Activated T-helper 2 cell treated with anti-CD3 and anti-CD28 coated beads, Interferon-gamma antibody, Interleukin-2, Interleukin-4, amounts not matched to agents 10 μg/mL and 5 μg/mL and 100 μg/mL, durations not matched to agents 14 hours and 24 hours and 36 hours (primary cell): Measurements from ENCODE around the gene RAB44. TPM values are rescaled to one million over a fixed set of nuclear protein-coding genes. Genes with fewer than 3 reads are reported as not detected.

Source experiments
- DNase-seq: peaks from one replicate; pipeline ENCODE4 v3.0.0; 2021; ENCODE audit warnings: low spot score
- H3K27ac Mint-ChIP-seq: one replicate; pipeline ENCODE4 v1.8.0; 2021; ENCODE audit warnings: mixed read lengths
- H3K27me3 Mint-ChIP-seq: one replicate; pipeline ENCODE4 v1.8.0; 2021; ENCODE audit warnings: low read depth, mixed read lengths
- H3K36me3 Mint-ChIP-seq: one replicate; pipeline ENCODE4 v1.8.0; 2021; ENCODE audit warnings: low read depth, mixed read lengths
- H3K4me1 Mint-ChIP-seq: one replicate; pipeline ENCODE4 v1.8.0; 2021; ENCODE audit warnings: low read depth, mixed read lengths
- H3K4me3 Mint-ChIP-seq: one replicate; pipeline ENCODE4 v1.8.0; 2021; ENCODE audit warnings: low read depth, mild to moderate bottlenecking, moderate library complexity, mixed read lengths
- H3K9me3 Mint-ChIP-seq: one replicate; pipeline ENCODE4 v1.8.0; 2021; ENCODE audit warnings: mixed read lengths
- intact Hi-C: fragments of 100-400 bp; cut with micrococcal nuclease; formaldehyde crosslinking; loops from one replicate; pipeline ENCODE4 v1.15.1; 2023
- total RNA-seq: library from RNA; stranded (reverse); gene quantifications from 2 replicates; pipeline ENCODE4 v1.2.3, GENCODE V29; 2022

RAB44 gene
- total RNA-seq, 1 donor from 2014 or later: not detected

DNA sequence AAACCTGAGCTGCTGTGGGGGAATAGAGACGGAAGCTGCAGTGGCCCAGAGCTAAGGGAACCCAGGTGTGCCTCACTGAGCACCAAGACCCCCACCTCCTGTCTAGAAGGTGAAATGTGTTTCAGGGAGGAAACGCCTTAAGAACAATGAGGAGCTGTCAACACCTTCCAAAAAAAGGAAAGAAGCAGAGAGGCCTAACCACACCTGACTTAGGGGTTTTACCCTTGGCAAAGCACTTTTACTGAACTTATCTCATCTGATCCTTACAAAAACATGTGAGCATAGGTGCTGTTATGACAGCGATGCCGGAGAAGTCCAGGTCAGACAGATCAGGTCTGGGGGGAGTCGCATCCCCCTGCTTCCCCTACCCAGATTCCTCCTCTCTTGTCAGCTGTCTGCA, 35.2 kb upstream of the RAB44 start:
- DNase-seq: no peak
- Mint-ChIP-seq H3K27ac (no peak overlapping the region), H3K27me3 (peaks cover 22% of the 10 kb centered on the region), H3K9me3 (no peaks in the 10 kb centered on the region), H3K4me1 (peaks cover 5% of the 10 kb centered on the region), H3K4me3 (no peak overlapping the region), H3K36me3 (no peaks in the 10 kb centered on the region)
- intact Hi-C loops: no loop called here

DNA sequence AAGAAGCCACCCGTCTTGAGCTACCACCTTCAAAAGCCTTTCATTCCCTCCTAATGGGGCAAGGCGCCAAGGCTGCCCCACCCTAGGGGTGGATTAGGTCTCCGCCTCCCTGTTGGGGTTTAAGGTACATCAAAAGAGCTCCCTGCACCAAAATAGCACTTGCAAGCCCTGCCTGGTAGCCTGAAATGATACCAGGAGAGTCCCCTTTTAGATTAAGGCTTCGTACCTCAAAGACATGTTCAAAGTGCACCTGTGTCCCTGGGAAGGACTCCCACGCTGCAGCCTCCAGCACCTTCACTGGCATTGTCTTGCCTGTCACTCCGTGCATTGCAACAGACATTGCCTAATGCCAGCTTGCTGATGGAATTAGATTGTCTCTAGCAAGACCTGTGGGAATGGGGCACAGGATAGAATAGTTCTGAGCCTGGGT, 34.8 kb upstream of the RAB44 start:
- no peaks in the 10 kb centered on the region for H3K9me3 Mint-ChIP-seq
- peaks cover 5% of the 10 kb centered on the region for H3K4me1 Mint-ChIP-seq
- no peak for DNase-seq
- H3K27me3 Mint-ChIP-seq: peaks cover 18% of the 10 kb centered on the region
- H3K27ac Mint-ChIP-seq: no peak overlapping the region
- no peak overlapping the region for H3K4me3 Mint-ChIP-seq
- intact Hi-C loops: no loop called here
- no peaks in the 10 kb centered on the region for H3K36me3 Mint-ChIP-seq

DNA sequence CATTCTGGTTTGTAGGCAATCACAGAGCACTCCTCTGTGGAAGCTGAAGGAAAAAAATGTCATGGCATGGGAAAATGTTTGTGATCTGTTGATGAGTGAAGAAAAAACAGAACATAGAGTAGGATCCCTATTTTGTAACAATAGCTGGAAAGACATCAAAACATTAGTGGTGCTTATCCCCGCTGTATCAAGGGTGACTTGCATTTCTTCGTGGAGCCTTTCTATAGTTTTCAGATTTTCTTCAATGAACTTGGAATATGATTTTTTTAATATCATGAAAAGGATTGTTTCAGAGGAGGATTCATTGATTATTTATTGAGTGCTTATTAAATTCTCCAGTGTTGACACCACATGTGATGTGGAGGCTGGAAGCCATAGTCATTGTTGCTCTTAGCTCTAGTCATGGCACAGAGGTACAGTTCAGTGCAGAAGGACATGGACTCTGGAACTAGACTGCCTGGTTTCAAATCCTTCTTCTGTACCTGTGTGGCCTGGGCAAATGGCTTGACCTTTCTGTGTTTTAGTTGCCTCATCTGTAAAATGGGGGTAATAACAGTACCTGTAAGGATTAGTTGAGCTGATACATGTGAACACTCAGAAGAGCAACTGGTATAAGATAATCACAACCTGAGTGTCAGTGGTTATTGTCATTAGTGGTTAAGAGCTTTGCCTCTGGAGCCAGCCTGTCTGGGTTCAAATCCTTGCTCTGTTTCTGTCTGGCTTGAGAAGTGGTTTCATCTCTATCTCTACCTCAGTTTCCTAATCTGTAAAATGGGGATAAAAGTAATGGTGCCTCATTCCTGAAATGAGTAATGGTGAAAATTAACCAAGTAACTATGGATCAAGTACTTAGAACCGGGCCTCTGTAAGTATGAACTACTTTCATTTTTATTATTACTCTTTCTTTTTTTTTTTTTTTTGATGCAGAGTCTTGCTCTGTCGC, 33.9 kb upstream of the RAB44 start:
- Mint-ChIP-seq H3K36me3 (no peaks in the 10 kb centered on the region), H3K9me3 (no peaks in the 10 kb centered on the region), H3K4me1 (peaks cover 5% of the 10 kb centered on the region), H3K4me3 (no peak overlapping the region), H3K27ac (no peak overlapping the region), H3K27me3 (peaks cover 13% of the 10 kb centered on the region)
- DNase-seq: no peak
- intact Hi-C loops: no loop called here

GRCh38 chr6:36665180-36665579, 32.4 kb upstream of the RAB44 start:
- peaks cover under 1% of the 10 kb centered on the region for H3K27me3 Mint-ChIP-seq
- no peak overlapping the region for H3K4me3 Mint-ChIP-seq
- no peak overlapping the region for H3K27ac Mint-ChIP-seq
- H3K4me1 Mint-ChIP-seq: peaks cover 5% of the 10 kb centered on the region
- no peak for DNase-seq
- no peaks in the 10 kb centered on the region for H3K9me3 Mint-ChIP-seq
- intact Hi-C loops: no loop called here
- H3K36me3 Mint-ChIP-seq: no peaks in the 10 kb centered on the region

GRCh38 chr6:36666287-36666686, 31.3 kb upstream of the RAB44 start:
- H3K4me3 Mint-ChIP-seq: no peak overlapping the region
- H3K27me3 Mint-ChIP-seq: no peaks in the 10 kb centered on the region
- H3K36me3 Mint-ChIP-seq: no peaks in the 10 kb centered on the region
- H3K27ac Mint-ChIP-seq: no peak overlapping the region
- intact Hi-C loops: no loop called here
- no peaks in the 10 kb centered on the region for H3K9me3 Mint-ChIP-seq
- DNase-seq: no peak
- peaks cover 5% of the 10 kb centered on the region for H3K4me1 Mint-ChIP-seq

DNA sequence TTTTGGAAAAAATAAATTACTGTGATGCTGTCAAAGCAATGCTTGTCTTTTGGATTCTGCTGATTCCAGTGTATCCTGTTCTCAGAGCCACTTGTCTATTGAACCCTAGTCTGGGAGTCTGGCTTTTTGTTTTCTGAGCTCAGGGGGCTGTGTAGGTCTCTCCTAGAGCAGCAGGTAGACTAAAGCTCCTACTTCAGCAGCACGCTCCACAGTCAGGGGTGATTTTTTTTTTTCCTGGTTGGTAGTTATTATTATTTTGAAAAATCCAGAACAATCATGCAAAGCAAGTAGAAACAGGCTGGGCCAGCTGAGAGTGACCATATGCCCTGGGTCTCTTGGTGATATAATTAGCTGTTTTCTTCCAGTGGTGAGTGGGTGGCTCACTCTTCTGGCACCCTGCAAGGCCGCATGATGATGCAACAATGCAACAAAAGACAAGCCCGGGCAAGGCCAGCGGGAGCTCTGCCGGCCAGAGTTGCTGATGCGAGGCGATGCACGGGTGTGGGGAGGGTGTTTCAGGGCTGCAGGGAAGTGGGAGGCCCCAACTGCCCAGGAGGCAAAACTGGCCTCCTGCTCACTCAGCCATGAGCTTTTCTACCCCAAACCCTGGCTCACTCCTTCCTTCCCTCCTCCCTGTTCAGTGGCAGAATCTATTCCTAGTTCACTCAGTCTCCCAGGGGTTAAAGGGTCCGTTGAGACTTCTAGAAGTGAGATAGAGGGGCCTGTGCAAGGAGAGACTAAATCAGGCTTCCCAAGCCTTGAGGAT, 30.6 kb upstream of the RAB44 start:
- Mint-ChIP-seq H3K36me3 (no peaks in the 10 kb centered on the region), H3K9me3 (no peaks in the 10 kb centered on the region), H3K4me1 (peaks cover 5% of the 10 kb centered on the region), H3K27ac (no peak overlapping the region), H3K4me3 (no peak overlapping the region), H3K27me3 (no peaks in the 10 kb centered on the region)
- intact Hi-C loops: no loop called here
- no peak for DNase-seq

DNA sequence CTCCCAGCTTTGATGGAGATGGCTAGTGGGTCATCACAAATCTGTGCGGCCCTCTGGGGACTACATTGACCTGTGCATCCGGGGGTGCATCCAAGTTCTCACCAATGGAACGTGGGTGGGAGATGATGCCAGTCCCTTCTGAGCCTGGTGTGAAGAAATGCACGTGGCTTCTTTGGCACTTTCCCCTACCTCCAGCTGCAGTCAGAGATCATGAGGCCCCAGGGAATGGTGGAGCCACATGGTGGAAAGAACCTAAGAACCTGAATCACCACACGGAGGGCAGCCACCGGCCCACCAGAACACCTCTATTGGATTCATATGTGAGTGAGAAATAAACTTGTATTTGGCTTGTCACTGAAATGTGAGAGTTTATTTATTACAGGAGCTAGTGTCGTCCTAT, 29.0 kb upstream of the RAB44 start:
- Mint-ChIP-seq H3K9me3 (no peaks in the 10 kb centered on the region), H3K27ac (no peak overlapping the region), H3K4me3 (no peak overlapping the region), H3K36me3 (no peaks in the 10 kb centered on the region), H3K27me3 (no peaks in the 10 kb centered on the region), H3K4me1 (peaks cover 1% of the 10 kb centered on the region)
- intact Hi-C loops: no loop called here
- DNase-seq: no peak

GRCh38 chr6:36669002-36669401, 28.6 kb upstream of the RAB44 start:
- Mint-ChIP-seq H3K4me1 (peaks cover 1% of the 10 kb centered on the region), H3K27me3 (no peaks in the 10 kb centered on the region)

DNA sequence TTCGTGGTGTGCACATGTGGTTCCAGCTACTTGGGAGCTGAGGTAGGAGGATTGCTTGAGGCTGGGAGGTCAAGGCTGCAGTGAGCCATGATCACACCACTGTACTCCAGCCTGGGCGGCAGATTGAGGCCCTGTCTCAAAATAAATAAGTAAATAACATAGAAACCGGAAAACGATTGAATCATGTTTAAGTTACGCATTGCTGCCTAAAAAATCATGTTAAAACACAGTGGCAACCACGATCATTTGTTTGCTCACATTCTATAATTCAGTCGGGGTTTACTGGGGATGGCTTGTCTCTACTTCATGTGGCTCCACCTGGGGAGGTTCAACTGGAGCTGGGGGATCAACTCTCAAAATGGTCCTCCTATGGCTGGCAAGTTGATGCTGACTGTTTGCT, 27.4 kb upstream of the RAB44 start:
- H3K4me3 Mint-ChIP-seq: no peak overlapping the region
- H3K9me3 Mint-ChIP-seq: no peaks in the 10 kb centered on the region
- H3K27me3 Mint-ChIP-seq: no peaks in the 10 kb centered on the region
- no peak overlapping the region for H3K27ac Mint-ChIP-seq
- H3K36me3 Mint-ChIP-seq: no peaks in the 10 kb centered on the region
- intact Hi-C loops: no loop called here
- peaks cover 2% of the 10 kb centered on the region for H3K4me1 Mint-ChIP-seq
- no peak for DNase-seq

More at GRCh38 chr6:36669002-36669401, 28.6 kb upstream of the RAB44 start:
- Mint-ChIP-seq H3K36me3 (no peaks in the 10 kb centered on the region), H3K9me3 (no peaks in the 10 kb centered on the region), H3K27ac (no peak overlapping the region), H3K4me3 (no peak overlapping the region)
- intact Hi-C loops: no loop called here
- DNase-seq: no peak

DNA sequence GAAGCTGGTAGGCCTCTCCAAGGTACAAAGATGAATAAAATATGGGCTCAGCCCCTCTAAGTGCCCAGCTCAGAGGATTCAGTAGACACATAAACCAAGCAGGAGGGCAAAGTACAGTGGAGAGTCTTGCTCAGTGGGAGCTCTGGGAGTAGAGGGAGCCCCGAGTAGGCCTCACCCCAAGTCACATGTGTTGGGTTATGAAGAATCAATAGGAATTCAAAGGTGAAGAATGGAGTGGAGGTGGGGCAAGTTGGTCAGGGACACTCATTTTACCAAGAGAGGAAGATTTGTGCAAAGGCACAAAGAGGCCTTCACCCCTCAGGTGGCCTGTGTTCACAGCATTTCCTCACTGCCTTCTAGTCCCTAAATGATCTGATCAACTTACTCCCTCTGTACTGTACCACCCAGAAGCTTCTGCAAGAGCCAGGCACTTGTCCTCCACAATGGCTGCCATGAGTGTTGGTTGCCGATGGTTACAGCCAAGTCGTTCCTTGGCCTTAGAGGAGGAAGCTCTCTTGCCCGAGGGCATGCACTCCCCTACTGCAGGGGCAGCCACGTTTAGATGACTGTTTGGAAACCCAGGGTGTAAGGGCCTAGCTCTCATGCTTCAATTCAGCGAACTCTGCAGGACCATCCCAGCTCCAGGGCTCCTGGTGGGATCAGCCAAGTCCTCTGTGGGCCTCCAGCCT, 25.8 kb upstream of the RAB44 start:
- Mint-ChIP-seq H3K9me3 (no peaks in the 10 kb centered on the region), H3K4me1 (peaks cover 11% of the 10 kb centered on the region), H3K27ac (no peak overlapping the region), H3K36me3 (no peaks in the 10 kb centered on the region), H3K4me3 (no peak overlapping the region), H3K27me3 (no peaks in the 10 kb centered on the region)
- no peak for DNase-seq
- intact Hi-C loops: no loop called here

DNA sequence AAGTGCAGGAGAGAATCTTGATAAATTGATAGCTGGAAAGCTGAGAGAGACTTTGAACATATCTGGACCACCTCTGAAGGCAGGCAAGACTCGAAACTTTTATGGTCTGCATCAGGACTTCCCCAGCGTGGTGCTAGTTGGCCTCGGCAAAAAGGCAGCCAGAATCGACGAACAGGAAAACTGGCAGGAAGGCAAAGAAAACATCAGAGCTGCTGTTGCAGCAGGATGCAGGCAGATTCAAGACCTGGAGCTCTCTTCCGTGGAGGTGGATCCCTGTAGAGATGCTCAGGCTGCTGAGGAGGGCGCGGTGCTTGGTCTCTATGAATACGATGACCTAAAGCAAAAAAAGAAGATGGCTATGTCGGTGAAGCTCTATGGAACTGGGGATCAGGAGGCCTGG, 23.7 kb upstream of the RAB44 start:
- Mint-ChIP-seq H3K27me3 (peaks cover 3% of the 10 kb centered on the region), H3K4me1 (peaks cover 29% of the 10 kb centered on the region), H3K4me3 (no peak overlapping the region), H3K9me3 (no peaks in the 10 kb centered on the region), H3K36me3 (peaks cover 4% of the 10 kb centered on the region), H3K27ac (no peak overlapping the region)
- intact Hi-C loops: no loop called here
- DNase-seq: no peak

DNA sequence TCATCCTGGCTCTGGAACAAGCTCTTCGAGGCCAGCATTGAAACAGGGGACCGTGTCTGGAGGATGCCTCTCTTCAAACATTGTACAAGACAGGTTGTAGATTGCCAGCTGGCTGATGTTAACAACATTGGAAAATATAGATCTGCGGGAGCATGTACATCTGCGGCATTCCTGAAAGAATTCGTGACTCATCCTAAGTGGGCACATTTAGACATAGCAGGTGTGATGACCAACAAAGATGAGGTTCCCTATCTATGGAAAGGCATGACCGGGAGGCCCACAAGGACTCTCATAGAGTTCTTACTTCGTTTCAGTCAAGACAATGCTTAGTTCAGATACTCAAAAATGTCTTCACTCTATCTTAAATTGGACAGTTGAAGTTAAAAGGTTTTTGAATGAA, 22.7 kb upstream of the RAB44 start:
- intact Hi-C loops: loop anchor here (5.0 kb wide), 1 partner anchor 128 kb away; the partner anchor contains the start of gene STK38
- no peaks in the 10 kb centered on the region for H3K9me3 Mint-ChIP-seq
- peaks cover 29% of the 10 kb centered on the region for H3K4me1 Mint-ChIP-seq
- H3K4me3 Mint-ChIP-seq: no peak overlapping the region
- H3K27me3 Mint-ChIP-seq: peaks cover 3% of the 10 kb centered on the region
- DNase-seq: no peak
- H3K36me3 Mint-ChIP-seq: peaks cover 4% of the 10 kb centered on the region
- no peak overlapping the region for H3K27ac Mint-ChIP-seq
